Measurements from ENCODE around the gene STK35.

GRCh38 chr20:2065099-2065498 lies 36.5 kb upstream of the STK35 start:
- TF ChIP-seq POLR2A (IDR thresholded peaks at IDR 0.05; ENCODE audit: low read length) (no peak), GATA1 (IDR thresholded peaks at IDR 0.05; ENCODE audit: low read depth, low read length) (no peak)

Measured in erythroblast (primary cell).